NK-92 (cell line): Measurements from ENCODE around the gene SH2D7.

Experiments used
- DNase-seq: peaks from one replicate; lab custom pipeline; 2025; ENCODE audit not compliant: unreplicated experiment; lab: John Stamatoyannopoulos, UW

Gene SH2D7

DNA sequence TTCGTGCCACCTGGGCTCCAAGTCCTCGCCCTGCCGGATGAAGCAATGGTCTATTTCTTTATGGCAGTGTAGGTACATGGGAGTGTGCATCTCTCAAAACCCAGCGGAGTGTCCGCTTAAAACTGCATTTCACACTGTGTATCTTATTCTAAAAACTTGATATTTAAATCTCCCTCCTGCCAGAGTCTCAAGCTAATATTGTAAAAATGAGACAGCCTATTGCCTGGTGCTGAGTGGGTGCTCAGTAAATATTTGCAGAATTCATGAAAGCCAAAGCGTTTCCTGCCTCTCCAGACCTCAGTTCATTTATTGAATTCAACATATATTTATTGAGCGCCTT is 14.5 kb upstream of the SH2D7 start:
- no peak for DNase-seq

- DNase-seq = no peak
Measured at GRCh38 chr15:78079298-78080087, 12.9 kb upstream of the SH2D7 start.

- DNase-seq = no peak
Measured at GRCh38 chr15:78080088-78080460, 12.3 kb upstream of the SH2D7 start.

DNA sequence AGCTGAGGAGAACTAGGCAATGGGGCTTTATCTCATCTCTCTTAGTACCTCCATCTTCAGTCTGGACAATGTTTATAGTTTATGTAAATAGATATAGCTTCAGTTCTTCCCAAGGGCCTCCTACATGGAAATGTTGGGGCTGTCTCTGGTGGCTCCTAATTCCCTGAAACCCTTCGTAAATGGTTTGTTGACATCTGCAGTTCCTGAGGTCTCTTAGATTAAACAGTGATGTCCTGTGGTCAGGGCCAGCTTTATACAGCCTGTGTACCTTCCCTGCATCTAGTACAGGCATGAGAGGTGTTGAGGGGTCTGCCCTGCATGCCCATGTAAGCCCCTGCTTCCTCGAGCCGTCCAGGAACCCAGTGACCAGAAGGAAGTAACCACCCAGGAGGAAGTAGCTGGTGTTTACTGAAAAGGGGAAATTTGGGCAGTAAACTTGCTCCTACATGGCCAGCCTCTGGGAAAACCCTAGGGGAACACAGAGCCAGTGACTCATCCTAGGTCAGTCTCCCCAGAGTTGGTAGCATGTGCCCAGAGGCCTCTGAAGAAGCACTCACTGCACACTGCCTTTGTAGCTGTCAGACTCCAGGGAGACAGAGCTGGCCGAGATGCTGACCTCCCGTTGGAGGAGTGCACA is 10.1 kb upstream of the SH2D7 start:
- no peak for DNase-seq

- DNase-seq = no peak
Measured at GRCh38 chr15:78082743-78083110, 9.6 kb upstream of the SH2D7 start.

DNA sequence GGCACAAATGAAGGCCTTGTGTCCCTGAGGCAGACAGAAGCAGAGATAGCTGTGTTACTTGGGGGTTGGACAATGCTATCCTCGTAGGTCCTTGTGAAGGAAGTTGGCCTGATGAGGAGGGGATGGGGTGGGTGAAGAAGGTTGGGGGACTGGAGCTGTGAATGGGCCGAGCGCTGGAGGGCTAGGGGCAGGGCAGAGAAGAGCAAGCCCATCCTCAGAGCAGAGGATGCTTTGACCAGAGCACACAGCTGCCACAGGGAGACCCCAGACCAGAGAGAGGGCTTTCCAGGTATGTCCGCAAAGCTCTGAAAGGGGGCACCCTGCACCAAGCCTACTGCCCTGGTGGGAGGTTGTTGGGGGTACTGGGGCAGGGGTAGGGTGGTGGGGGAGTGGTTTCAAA is 9.2 kb upstream of the SH2D7 start:
- DNase-seq = no peak

DNA sequence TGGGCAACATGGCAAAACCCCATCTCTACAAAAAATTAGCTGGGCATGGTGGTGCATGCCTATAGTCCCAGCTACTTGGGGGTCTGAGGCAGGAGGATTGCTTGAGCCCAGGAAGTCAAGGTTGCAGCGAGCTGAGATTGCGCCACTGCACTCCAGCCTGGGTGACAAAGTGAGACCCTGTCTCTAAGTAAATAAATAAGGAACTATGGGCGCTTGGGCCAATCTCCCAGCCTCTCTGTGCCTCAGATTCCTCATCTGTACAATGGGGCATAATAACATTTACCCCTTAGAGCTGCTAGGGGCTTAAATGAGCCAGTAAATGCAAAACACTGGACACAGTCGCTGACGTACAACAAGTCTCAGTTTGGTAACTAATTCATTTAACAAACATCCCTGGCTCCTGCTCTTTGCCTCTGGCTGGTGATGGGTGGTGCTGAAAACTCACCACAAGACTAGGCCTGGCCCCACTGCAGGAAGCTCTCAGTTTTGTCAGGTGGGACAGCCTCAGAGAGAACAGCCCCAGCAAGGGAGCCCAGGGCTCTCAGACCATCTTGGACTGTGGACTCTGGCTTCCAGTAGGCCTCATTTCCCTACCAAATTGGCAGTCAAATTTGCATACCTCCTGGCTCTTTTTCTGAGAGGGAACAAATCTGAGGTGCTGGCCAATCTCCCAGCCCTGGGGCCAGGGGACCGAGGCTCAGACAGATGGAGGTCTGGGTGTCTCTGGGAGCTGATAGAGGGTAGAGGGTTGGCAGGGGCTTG is 8.5 kb upstream of the SH2D7 start:
- no peak for DNase-seq

DNA sequence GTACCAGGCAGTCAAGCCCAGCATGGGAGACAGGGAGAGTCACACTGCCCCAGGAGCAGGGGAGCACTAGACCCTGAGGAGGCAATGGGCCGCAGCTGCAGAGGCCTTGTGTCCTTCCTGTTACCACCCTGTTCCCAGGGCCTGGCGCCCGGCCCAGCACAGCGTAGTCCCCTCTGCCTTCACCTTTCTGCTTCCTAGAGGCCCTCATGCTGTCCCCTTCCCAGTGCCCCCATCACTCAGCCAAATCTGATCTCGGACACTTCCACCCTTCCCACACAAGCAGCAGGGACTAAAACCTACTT is 8.0 kb upstream of the SH2D7 start:
- no peak for DNase-seq

GRCh38 chr15:78085928-78086327 is 6.4 kb upstream of the SH2D7 start:
- no peak for DNase-seq

- DNase-seq = no peak
Measured at GRCh38 chr15:78087951-78088772, 4.2 kb upstream of the SH2D7 start.

DNA sequence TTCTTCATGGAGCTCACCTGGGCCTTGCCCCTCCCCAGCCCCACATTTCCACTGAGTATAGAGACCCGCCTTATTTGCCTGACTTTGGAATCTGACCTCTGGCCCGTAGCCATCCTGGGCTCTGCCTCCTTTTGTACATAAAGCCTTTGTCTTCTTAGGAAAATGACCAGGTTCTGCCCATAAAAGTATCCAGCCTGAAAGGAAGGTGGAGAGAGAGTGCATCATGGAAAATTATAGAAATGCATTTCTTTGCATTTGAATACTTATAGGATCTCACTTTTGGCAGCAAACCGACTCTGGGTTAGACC is 3.6 kb upstream of the SH2D7 start:
- DNase-seq = no peak

DNA sequence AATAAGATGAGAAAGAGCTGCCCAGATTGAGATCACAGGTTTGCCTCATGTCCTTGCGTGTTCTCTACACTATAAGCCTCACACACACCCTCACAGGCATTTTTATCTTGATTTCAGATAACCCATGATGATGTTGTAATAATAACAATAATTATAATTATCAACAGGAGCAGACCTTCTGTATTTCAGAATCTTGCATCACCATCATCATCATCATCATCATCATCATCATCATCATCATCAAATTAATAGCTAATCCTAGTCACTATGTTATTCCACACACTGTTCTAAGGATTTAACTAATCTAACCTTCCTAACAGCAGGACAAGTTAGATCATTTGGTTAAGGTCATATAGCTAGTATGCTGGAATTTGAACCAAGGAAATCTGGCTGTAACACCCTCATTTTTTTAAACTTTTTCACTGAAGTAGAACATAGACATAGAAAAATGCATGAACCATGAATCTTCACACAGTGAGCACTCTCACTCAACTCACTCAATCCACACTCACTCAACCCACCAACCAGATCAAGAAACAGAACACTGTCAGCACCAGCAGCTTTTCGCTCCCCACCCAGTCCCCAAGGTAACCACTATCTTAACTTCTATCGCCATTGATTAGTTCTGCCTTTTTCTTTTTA is 1.8 kb upstream of the SH2D7 start:
- no peak for DNase-seq

GRCh38 chr15:78093242-78094020 is 1.1 kb downstream of the SH2D7 start:
- no peak for DNase-seq

GRCh38 chr15:78097667-78098066 is 5.3 kb downstream of the SH2D7 start:
- no peak for DNase-seq

GRCh38 chr15:78098131-78098755 is 5.9 kb downstream of the SH2D7 start:
- DNase-seq = no peak

DNA sequence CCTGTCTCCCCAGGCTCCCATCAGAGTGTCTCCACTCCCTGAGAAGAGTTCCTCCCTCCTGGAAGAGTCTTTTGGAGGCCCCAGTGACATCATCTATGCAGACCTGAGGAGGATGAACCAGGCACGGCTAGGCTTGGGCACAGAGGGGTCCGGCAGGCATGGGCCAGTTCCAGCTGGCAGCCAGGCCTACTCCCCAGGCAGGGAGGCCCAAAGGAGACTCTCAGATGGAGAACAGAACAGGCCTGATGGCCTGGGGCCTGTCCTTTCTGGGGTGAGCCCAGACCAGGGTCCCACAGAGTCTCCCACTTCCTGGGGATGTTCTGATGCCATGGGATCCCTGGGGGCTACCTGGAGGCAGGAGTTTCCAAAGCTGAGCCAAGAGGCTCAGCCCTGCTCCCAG is 8.5 kb downstream of the SH2D7 start:
- no peak for DNase-seq

DNA sequence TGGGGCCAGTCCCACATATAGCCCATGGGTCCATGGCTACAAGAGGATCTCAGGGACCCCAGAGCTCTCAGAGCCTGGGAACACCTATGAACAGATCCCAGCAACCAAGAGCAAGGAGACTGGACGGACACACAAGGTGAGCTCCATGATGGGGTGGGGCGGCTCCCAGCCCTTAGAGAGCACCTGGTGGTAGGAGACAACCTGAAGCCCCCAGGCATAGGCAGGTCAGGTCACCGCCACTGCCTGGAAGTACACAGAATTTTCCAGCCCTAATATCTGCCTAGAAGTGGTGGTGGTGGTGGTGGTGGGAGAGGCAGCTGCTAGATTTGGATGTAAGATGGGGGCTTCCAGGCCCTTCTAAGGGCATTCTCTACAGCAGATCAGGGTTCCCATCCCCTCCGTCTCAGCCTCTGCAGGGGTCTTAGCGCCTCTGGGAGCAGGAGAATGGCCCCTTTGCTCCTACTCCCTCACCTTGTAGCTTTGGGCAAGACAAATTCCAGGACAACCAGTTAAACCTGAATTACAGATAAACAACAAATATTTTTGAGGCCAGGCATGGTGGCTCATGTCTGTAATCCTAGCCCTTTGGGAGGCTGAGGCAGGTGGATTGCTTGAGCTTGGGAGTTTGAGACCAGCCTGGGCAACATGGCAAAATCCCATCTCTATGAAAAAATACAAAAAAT is 9.2 kb downstream of the SH2D7 start:
- DNase-seq = no peak

- DNase-seq = no peak
Measured at GRCh38 chr15:78102211-78102610, 9.8 kb downstream of the SH2D7 start.

DNA sequence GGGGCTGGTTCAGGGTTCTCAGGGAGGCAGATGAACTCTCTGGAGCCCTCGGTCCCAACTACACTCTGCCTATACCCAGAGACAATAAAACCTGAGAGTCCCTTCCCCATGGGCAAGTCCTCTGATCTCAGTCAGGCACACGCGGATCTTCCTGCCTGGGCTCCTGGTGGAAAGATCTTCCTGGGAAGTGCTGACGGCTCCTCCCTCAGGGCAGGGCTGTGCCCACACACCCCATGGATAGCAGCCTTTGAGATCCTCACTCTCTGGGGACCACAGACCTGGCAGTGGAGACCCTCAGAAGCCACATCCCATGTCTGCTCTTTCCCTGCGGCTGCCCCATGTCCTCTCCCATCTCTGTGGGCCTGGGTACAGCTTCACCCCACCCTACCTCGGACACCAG is 10.4 kb downstream of the SH2D7 start:
- no peak for DNase-seq
